HCT116 (cell line): ENCODE measurements around the gene LRRC74A. TPM values are rescaled to one million over a fixed set of nuclear protein-coding genes. Genes with fewer than 3 reads are reported as not detected.
A peak's percentile ranks its signal among the peaks of the same experiment; 100 is the strongest.

Experiments used
- ATAC-seq: fragments of 200-7000 bp; cut with Tn5 transposase; 2 replicates; pipeline ENCODE4 v1.9.1; 2020; ENCODE audit warnings: mild to moderate bottlenecking, moderate library complexity
- BruUV-seq: library from RNA; stranded (reverse); fragments of 400-500 nt; replicated peaks from 2 replicates; lab custom pipeline; 2021; lab: Mats Ljungman, UMichigan
- CTCF ChIA-PET: fragments of 300-600 bp; sonication (Branson Sonifier 250); formaldehyde crosslinking; loops from one replicate; lab custom pipeline; 2021; ENCODE audit warnings: antibody characterized with exemption; lab: Charles Lee
- POLR2A ChIA-PET: fragments of 300-600, 350-600 bp; sonication (Branson Sonifier 250); formaldehyde crosslinking; loops from one replicate; lab custom pipeline; 2021; ENCODE audit warnings: antibody characterized with exemption; lab: Charles Lee
- RAD21 ChIA-PET, 2 experiments: fragments of 300-600 bp; sonication (Branson Sonifier 250); formaldehyde crosslinking; loops; one replicate each; lab custom pipeline; 2023; ENCODE audit warnings: low total read pairs in 2 of 2; ENCODE audit not compliant: uncharacterized antibody in 2 of 2, unreplicated experiment in 2 of 2, low non-redundant PET in 1 of 2; lab: Charles Lee
- DNase-seq: peaks from one replicate; pipeline ENCODE4 v3.0.0-alpha.2; 2010; ENCODE audit warnings: low read depth, low spot score
- H2AFZ ChIP-seq: fragments of 200-600 bp; shearing (Covaris generic), sonication (generic); 2 replicates; pipeline ENCODE4 v1.6.1; 2017; ENCODE audit warnings: low read depth, mixed run types, mixed read lengths, antibody characterized with exemption, low read length; ENCODE audit not compliant: poor library complexity, severe bottlenecking
- H3K27ac ChIP-seq: 2 replicates; pipeline ENCODE4 v1.5.1; 2012; ENCODE audit warnings: low read depth, low read length
- H3K27me3 ChIP-seq: fragments of 200-600 bp; sonication (generic); 2 replicates; pipeline ENCODE4 v1.6.1; 2016; ENCODE audit warnings: mixed run types, low read length, mixed read lengths; ENCODE audit not compliant: insufficient read depth
- H3K36me3 ChIP-seq, 2 experiments: fragments of 200-500 bp in 1 of 2; fragments of 200-600 bp in 1 of 2; sonication (Bioruptor generic) in 1 of 2; sonication (generic) in 1 of 2; 2 replicates each; pipeline versions ENCODE4 v1.5.1 to v1.6.1; 2014 to 2016; ENCODE audit warnings: low read length in 2 of 2, inconsistent platforms in 1 of 2, mixed read lengths in 1 of 2, mixed run types in 1 of 2; ENCODE audit not compliant: insufficient read depth in 2 of 2, control insufficient read depth in 1 of 2
- H3K4me1 ChIP-seq, 2 experiments: fragments of 200-600 bp in 1 of 2; sonication (generic) in 1 of 2; 2 replicates each; pipeline versions ENCODE4 v1.5.1 to v1.6.1; 2012 to 2017; ENCODE audit warnings: low read length in 2 of 2, inconsistent platforms in 1 of 2, mild to moderate bottlenecking in 1 of 2, mixed read lengths in 1 of 2, mixed run types in 1 of 2, moderate library complexity in 1 of 2; ENCODE audit not compliant: insufficient read depth in 2 of 2, control insufficient read depth in 1 of 2
- H3K4me2 ChIP-seq: fragments of 200-600 bp; sonication (generic); 2 replicates; pipeline ENCODE4 v1.6.1; 2017; ENCODE audit warnings: mixed run types, low read length, mixed read lengths
- H3K4me3 ChIP-seq, 2 experiments: fragments of 200-600 bp in 1 of 2; sonication (generic) in 1 of 2; replicated peaks in 1 of 2; 2 replicates each; pipeline ENCODE4 v1.5.1; 2011 to 2016; ENCODE audit warnings: low read length in 2 of 2, control low read depth in 1 of 2, low read depth in 1 of 2, mild to moderate bottlenecking in 1 of 2, mixed read lengths in 1 of 2, mixed run types in 1 of 2
- H3K79me2 ChIP-seq: fragments of 200-600 bp; sonication (generic); 2 replicates; pipeline ENCODE4 v1.6.1; 2017; ENCODE audit warnings: mild to moderate bottlenecking, mixed run types, low read length, moderate library complexity, mixed read lengths; ENCODE audit not compliant: insufficient read depth
- H3K9ac ChIP-seq: fragments of 200-600 bp; sonication (generic); 2 replicates; pipeline ENCODE4 v1.6.1; 2016; ENCODE audit warnings: low read length, mixed read lengths
- H3K9me2 ChIP-seq: fragments of 200-600 bp; sonication (generic), shearing (Covaris generic); 2 replicates; pipeline ENCODE4 v1.6.1; 2017; ENCODE audit warnings: mixed run types, mild to moderate bottlenecking, moderate library complexity; ENCODE audit not compliant: insufficient read depth
- H3K9me3 ChIP-seq, 2 experiments: fragments of 200-500 bp in 1 of 2; fragments of 200-600 bp in 1 of 2; sonication (Bioruptor generic) in 1 of 2; sonication (generic) in 1 of 2; 2 replicates each; pipeline ENCODE4 v1.6.1; 2014 to 2017; ENCODE audit warnings: low read length in 2 of 2, mixed read lengths in 2 of 2, inconsistent platforms in 1 of 2, low read depth in 1 of 2, mild to moderate bottlenecking in 1 of 2, mixed run types in 1 of 2, moderate library complexity in 1 of 2; ENCODE audit not compliant: control insufficient read depth in 1 of 2, insufficient read depth in 1 of 2
- H4K20me1 ChIP-seq: fragments of 200-600 bp; sonication (generic), shearing (Covaris generic); 2 replicates; pipeline ENCODE4 v1.6.1; 2017; ENCODE audit warnings: mixed run types, mild to moderate bottlenecking, moderate library complexity; ENCODE audit not compliant: insufficient read depth
- CBX3 ChIP-seq: IDR thresholded peaks from 2 replicates; pipeline ENCODE4 v1.6.1; 2012; ENCODE audit warnings: low read depth
- EGR1 ChIP-seq: IDR thresholded peaks from 2 replicates; pipeline ENCODE4 v1.6.1; 2012; ENCODE audit warnings: low read depth
- ELF1 ChIP-seq: IDR thresholded peaks from 2 replicates; pipeline ENCODE4 v1.6.1; 2012; ENCODE audit warnings: low read depth, borderline replicate concordance
- EZH2phosphoT487 ChIP-seq: fragments of 200-600 bp; IDR thresholded peaks from 2 replicates; pipeline ENCODE4 v1.6.1; 2018; ENCODE audit warnings: antibody characterized with exemption, borderline replicate concordance
- FOSL1 ChIP-seq: IDR thresholded peaks from 2 replicates; pipeline ENCODE4 v1.6.1; 2012; ENCODE audit warnings: low read depth
- JUND ChIP-seq: IDR thresholded peaks from 2 replicates; pipeline ENCODE4 v1.6.1; 2012
- MAX ChIP-seq: IDR thresholded peaks from 2 replicates; pipeline ENCODE4 v1.6.1; 2012
- POLR2AphosphoS5 ChIP-seq: IDR thresholded peaks from 2 replicates; pipeline ENCODE4 v1.6.1; 2011; ENCODE audit warnings: mild to moderate bottlenecking, low read depth, low read length, moderate library complexity
- RAD21 ChIP-seq: IDR thresholded peaks from 2 replicates; pipeline ENCODE4 v1.6.1; 2012; ENCODE audit warnings: low read depth, mild to moderate bottlenecking
- SP1 ChIP-seq: IDR thresholded peaks from 2 replicates; pipeline ENCODE4 v1.6.1; 2012; ENCODE audit warnings: low read depth
- TCF7L2 ChIP-seq: IDR thresholded peaks from 2 replicates; pipeline ENCODE4 v1.7.0; 2011; ENCODE audit warnings: borderline replicate concordance, inconsistent platforms; ENCODE audit not compliant: insufficient read depth, insufficient read length; ENCODE audit errors: extremely low read depth
- ZBTB33 ChIP-seq: IDR thresholded peaks from 2 replicates; pipeline ENCODE4 v1.6.1; 2011; ENCODE audit warnings: mild to moderate bottlenecking, low read length, moderate library complexity; ENCODE audit not compliant: insufficient replicate concordance; ENCODE audit errors: extremely low read depth
- ZNF274 ChIP-seq: fragments of 200-500 bp; sonication (Bioruptor generic); IDR thresholded peaks from 2 replicates; pipeline ENCODE4 v1.6.1; 2014; ENCODE audit warnings: mild to moderate bottlenecking, low read depth, low read length, inconsistent platforms
- intact Hi-C: fragments of 100-400 bp; cut with micrococcal nuclease; formaldehyde crosslinking; loops from 2 replicates; pipeline ENCODE4 v1.10.0; 2022
- total RNA-seq: library from RNA; stranded (reverse); gene quantifications from one replicate; pipeline ENCODE4 v1.2.1, GENCODE V29; 2021; ENCODE audit not compliant: unreplicated experiment

LRRC74A gene
- total RNA-seq, 1 experiment from 2014 or later: not detected

GRCh38 chr14:76904740-76905569 lies 78.7 kb downstream of the LRRC74A start:
- DNase-seq: peak; percentile 87
- H3K27ac ChIP-seq: peak overlapping the region; percentile 81
- CTCF ChIA-PET: interaction anchor here (1.0 to 2.0 kb wide), 6 partner anchors 9 to 166 kb away, joined by 4 to 11 read pairs (median 6); no protein-coding TSS in a partner anchor

More at GRCh38 chr14:76904740-76905569, 78.7 kb downstream of the LRRC74A start:
- Histone ChIP-seq H3K27me3 (no peaks in the 10 kb centered on the region), H3K4me1 (peaks cover 45 to 55% of the 10 kb centered on the region in 2 experiments), H3K4me2 (peak overlapping the region; percentile 80), H3K9me3 (no peaks in the 10 kb centered on the region; a peak in 1 of 4 replicates), H3K4me3 (peak overlapping the region; percentile 9 to 49; a peak in 2 of 4 replicates), H3K9me2 (no peaks in the 10 kb centered on the region), H3K36me3 (no peaks in the 10 kb centered on the region), H3K79me2 (no peaks in the 10 kb centered on the region), H3K9ac (peak overlapping the region; percentile 59), H2AFZ (peak overlapping the region; percentile 49), H4K20me1 (no peaks in the 10 kb centered on the region)
- ChIA-PET POLR2A (interaction anchor here (0.6 to 1.8 kb wide), 5 partner anchors 13 to 58 kb away, joined by 3 to 12 read pairs (median 4); no protein-coding TSS in a partner anchor), RAD21 (interaction anchor here (0.7 to 2.5 kb wide), 5 partner anchors 8 to 164 kb away, joined by 3 to 10 read pairs (median 3); no protein-coding TSS in a partner anchor)
- intact Hi-C loops: no loop called here
- TF ChIP-seq TCF7L2 (peak; percentile 96), JUND (peak; percentile 79), ELF1 (no peak), MAX (peak; percentile 61; the same call in 1 of the 2 replicates), FOSL1 (peak; percentile 80; the same call in 1 of the 2 replicates), EGR1 (no peak), POLR2AphosphoS5 (peak; percentile 70), RAD21 (peak; percentile 6; the same call in 1 of the 2 replicates), ZNF274 (no peak), ZBTB33 (peak; percentile 60), SP1 (peak; percentile 89), EZH2phosphoT487 (no peak), CBX3 (no peak)
- peak; percentile 85 for ATAC-seq
- no TSS peak for BruUV-seq
